HG03378 (cell line): ENCODE results near the gene KRR1.
"Not testable (repeated sequence)": the region's sequence is repeated elsewhere in the genome, so short reads cannot be mapped to it uniquely, and the experiment has no call there.

Source experiments
- ATAC-seq: cut with Tn5 transposase; IDR thresholded peaks from one replicate; pipeline ENCODE4 v1.9.1; 2021; ENCODE audit warnings: mild to moderate bottlenecking, moderate library complexity; ENCODE audit not compliant: unreplicated experiment

The KRR1 gene

GRCh38 chr12:75479963-75480461, 31.4 kb downstream of the KRR1 start:
- ATAC-seq: peak; percentile 36

- ATAC-seq: peak; percentile 19
Observed at GRCh38 chr12:75478116-75478794, 33.2 kb downstream of the KRR1 start.

- no peak for ATAC-seq
Observed at GRCh38 chr12:75477137-75477536, 34.3 kb downstream of the KRR1 start.

- ATAC-seq: no peak
Observed at GRCh38 chr12:75476071-75476470, 35.3 kb downstream of the KRR1 start.

- ATAC-seq: no peak
Observed at GRCh38 chr12:75474116-75474515, 37.3 kb downstream of the KRR1 start.

- peak; percentile 69 for ATAC-seq
Observed at GRCh38 chr12:75471902-75472890, 39.2 kb downstream of the KRR1 start.

GRCh38 chr12:75460204-75460603, 51.2 kb downstream of the KRR1 start:
- ATAC-seq: no peak

- no peak for ATAC-seq
Observed at GRCh38 chr12:75459755-75460154, 51.7 kb downstream of the KRR1 start.

GRCh38 chr12:75457866-75458265, 53.5 kb downstream of the KRR1 start:
- ATAC-seq: not testable (repeated sequence)

GRCh38 chr12:75457191-75457590, 54.2 kb downstream of the KRR1 start:
- ATAC-seq: no peak

- no peak for ATAC-seq
Observed at GRCh38 chr12:75455839-75456238, 55.6 kb downstream of the KRR1 start.

GRCh38 chr12:75452675-75453330, 58.6 kb downstream of the KRR1 start:
- no peak for ATAC-seq

- ATAC-seq: no peak
Observed at GRCh38 chr12:75447691-75448393, 63.6 kb downstream of the KRR1 start.

GRCh38 chr12:75446857-75447256, 64.6 kb downstream of the KRR1 start:
- ATAC-seq: no peak

- not testable (repeated sequence) for ATAC-seq
Observed at GRCh38 chr12:75445137-75445507, 66.3 kb downstream of the KRR1 start.

- ATAC-seq: no peak
Observed at GRCh38 chr12:75444429-75445136, 66.8 kb downstream of the KRR1 start.

- no peak for ATAC-seq
Observed at GRCh38 chr12:75443709-75444108, 67.7 kb downstream of the KRR1 start.

GRCh38 chr12:75442454-75442853, 69.0 kb downstream of the KRR1 start:
- not testable (repeated sequence) for ATAC-seq

- ATAC-seq: not testable (repeated sequence)
Observed at GRCh38 chr12:75441687-75442449, 69.5 kb downstream of the KRR1 start.
